Astrocyte (in vitro differentiated cells and primary cell): ENCODE results near the gene MOB3A. TPM values are rescaled to one million over a fixed set of nuclear protein-coding genes. Genes with fewer than 3 reads are reported as not detected.

ENCODE experiments used
- DNase-seq: peaks from one replicate; pipeline ENCODE4 v3.0.0-alpha.2; 2010; ENCODE audit warnings: low read depth
- FAIRE-seq: peaks from 2 replicates; lab custom pipeline; 2011; peaks lifted over from hg19 to GRCh38; lab: Jason Lieb, UNC
- H2AFZ ChIP-seq: 2 replicates; pipeline ENCODE4 v1.6.0; 2012; ENCODE audit warnings: low read depth, low read length, inconsistent platforms
- H3K27ac ChIP-seq: 2 replicates; pipeline ENCODE4 v1.5.1; 2011; ENCODE audit warnings: low read depth, low read length, inconsistent platforms
- H3K27me3 ChIP-seq: 2 replicates; pipeline ENCODE4 v1.6.0; 2011; ENCODE audit warnings: low read length, inconsistent platforms; ENCODE audit not compliant: insufficient read depth
- H3K36me3 ChIP-seq: 2 replicates; pipeline ENCODE4 v1.5.1; 2011; ENCODE audit warnings: low read length, inconsistent platforms; ENCODE audit not compliant: insufficient read depth
- H3K4me1 ChIP-seq: 2 replicates; pipeline ENCODE4 v1.5.1; 2011; ENCODE audit warnings: low read length, inconsistent platforms; ENCODE audit not compliant: insufficient read depth
- H3K4me2 ChIP-seq: 2 replicates; pipeline ENCODE4 v1.6.0; 2012; ENCODE audit warnings: low read length, inconsistent platforms
- H3K4me3 ChIP-seq: 2 replicates; pipeline ENCODE4 v1.5.1; 2011; ENCODE audit warnings: low read depth, mild to moderate bottlenecking, low read length, inconsistent platforms; ENCODE audit not compliant: insufficient read depth
- H3K79me2 ChIP-seq: 2 replicates; pipeline ENCODE4 v1.6.0; 2012; ENCODE audit warnings: mild to moderate bottlenecking, low read length, inconsistent platforms; ENCODE audit not compliant: insufficient read depth
- H3K9ac ChIP-seq: 2 replicates; pipeline ENCODE4 v1.6.0; 2012; ENCODE audit warnings: mild to moderate bottlenecking, low read length, inconsistent platforms
- H3K9me3 ChIP-seq: 2 replicates; pipeline ENCODE4 v1.5.1; 2012; ENCODE audit warnings: low read depth, mild to moderate bottlenecking, low read length, inconsistent platforms; ENCODE audit not compliant: insufficient read depth
- H4K20me1 ChIP-seq: 2 replicates; pipeline ENCODE4 v1.6.0; 2012; ENCODE audit warnings: low read length, inconsistent platforms; ENCODE audit not compliant: insufficient read depth
- H3K27ac Mint-ChIP-seq: one replicate; pipeline ENCODE4 v1.8.0; 2021; ENCODE audit warnings: mild to moderate bottlenecking, mixed read lengths; ENCODE audit not compliant: unreplicated experiment
- H3K27me3 Mint-ChIP-seq: one replicate; pipeline ENCODE4 v1.8.0; 2021; ENCODE audit warnings: low read depth, mixed read lengths; ENCODE audit not compliant: unreplicated experiment
- H3K36me3 Mint-ChIP-seq: one replicate; pipeline ENCODE4 v1.8.0; 2021; ENCODE audit warnings: low read depth, mixed read lengths; ENCODE audit not compliant: unreplicated experiment
- H3K4me1 Mint-ChIP-seq: one replicate; pipeline ENCODE4 v1.8.0; 2021; ENCODE audit warnings: low read depth, mixed read lengths; ENCODE audit not compliant: unreplicated experiment
- H3K4me3 Mint-ChIP-seq: one replicate; pipeline ENCODE4 v1.8.0; 2021; ENCODE audit warnings: mild to moderate bottlenecking, moderate library complexity, mixed read lengths; ENCODE audit not compliant: unreplicated experiment
- H3K9me3 Mint-ChIP-seq: one replicate; pipeline ENCODE4 v1.8.0; 2021; ENCODE audit warnings: mild to moderate bottlenecking, mixed read lengths; ENCODE audit not compliant: unreplicated experiment
- CTCF ChIP-seq: IDR thresholded peaks from 2 replicates; pipeline ENCODE4 v1.5.1; 2011; ENCODE audit warnings: low read depth, mild to moderate bottlenecking, inconsistent platforms, low read length, moderate library complexity; ENCODE audit not compliant: insufficient read depth
- EZH2 ChIP-seq: IDR thresholded peaks from 2 replicates; pipeline ENCODE4 v1.6.1; 2012; ENCODE audit warnings: mild to moderate bottlenecking, low read length, inconsistent platforms; ENCODE audit not compliant: insufficient read depth
- total RNA-seq: library from RNA; stranded (reverse); gene quantifications from 2 replicates; pipeline ENCODE4 v1.2.1, GENCODE V29; 2021

Gene MOB3A
- total RNA-seq, 1 donor from 2014 or later = 45.3 TPM

GRCh38 chr19:2112516-2113320 is 16.6 kb upstream of the MOB3A start:
- Histone ChIP-seq H3K4me2 (no peak overlapping the region), H2AFZ (no peak overlapping the region), H3K4me3 (no peak overlapping the region), H4K20me1 (peaks cover 76% of the 10 kb centered on the region), H3K27ac (no peak overlapping the region), H3K9me3 (no peaks in the 10 kb centered on the region), H3K36me3 (peaks cover 32% of the 10 kb centered on the region), H3K27me3 (no peaks in the 10 kb centered on the region), H3K9ac (no peak overlapping the region), H3K79me2 (peaks cover 9% of the 10 kb centered on the region), H3K4me1 (peaks cover 10% of the 10 kb centered on the region)
- peaks cover 5% of the 10 kb centered on the region for H3K4me1 Mint-ChIP-seq
- TF ChIP-seq EZH2 (no peak), CTCF (no peak)
- no peak overlapping the region for H3K4me3 Mint-ChIP-seq
- no peak overlapping the region for H3K27ac Mint-ChIP-seq
- DNase-seq (no peak), FAIRE-seq (no peak)
- H3K9me3 Mint-ChIP-seq = no peaks in the 10 kb centered on the region
- H3K27me3 Mint-ChIP-seq = no peaks in the 10 kb centered on the region
- peaks cover 13% of the 10 kb centered on the region for H3K36me3 Mint-ChIP-seq

- no peaks in the 10 kb centered on the region for H3K27me3 Mint-ChIP-seq
- TF ChIP-seq CTCF (no peak), EZH2 (no peak)
- peaks cover 9% of the 10 kb centered on the region for H3K79me2 ChIP-seq
- peaks cover 37% of the 10 kb centered on the region for H3K36me3 ChIP-seq
- DNase-seq (no peak), FAIRE-seq (no peak)
- H4K20me1 ChIP-seq = peaks cover 73% of the 10 kb centered on the region
- H3K9me3 ChIP-seq = no peaks in the 10 kb centered on the region
- no peak overlapping the region for H3K27ac ChIP-seq
- H3K4me3 ChIP-seq = no peak overlapping the region
- H3K27ac Mint-ChIP-seq = no peak overlapping the region
- no peak overlapping the region for H3K9ac ChIP-seq
- peaks cover 15% of the 10 kb centered on the region for H3K36me3 Mint-ChIP-seq
- H2AFZ ChIP-seq = no peak overlapping the region
- peaks cover 10% of the 10 kb centered on the region for H3K4me1 ChIP-seq
- H3K4me3 Mint-ChIP-seq = no peak overlapping the region
- H3K9me3 Mint-ChIP-seq = no peaks in the 10 kb centered on the region
- H3K4me2 ChIP-seq = no peak overlapping the region
- no peaks in the 10 kb centered on the region for H3K27me3 ChIP-seq
- H3K4me1 Mint-ChIP-seq = peaks cover 5% of the 10 kb centered on the region
Measured at GRCh38 chr19:2111886-2112285, 15.8 kb upstream of the MOB3A start.

- DNase-seq = no peak
Measured at GRCh38 chr19:2111425-2111824, 15.3 kb upstream of the MOB3A start.

More at GRCh38 chr19:2111425-2111824, 15.3 kb upstream of the MOB3A start:
- H3K4me3 Mint-ChIP-seq = no peak overlapping the region
- H2AFZ ChIP-seq = no peak overlapping the region
- peaks cover 5% of the 10 kb centered on the region for H3K4me1 Mint-ChIP-seq
- H3K27me3 Mint-ChIP-seq = no peaks in the 10 kb centered on the region
- no peaks in the 10 kb centered on the region for H3K9me3 Mint-ChIP-seq
- H3K4me2 ChIP-seq = no peak overlapping the region
- no peak overlapping the region for H3K27ac ChIP-seq
- no peak overlapping the region for H3K9ac ChIP-seq
- peaks cover 73% of the 10 kb centered on the region for H4K20me1 ChIP-seq
- H3K27ac Mint-ChIP-seq = no peak overlapping the region
- H3K4me3 ChIP-seq = no peak overlapping the region
- peaks cover 10% of the 10 kb centered on the region for H3K4me1 ChIP-seq
- peaks cover 41% of the 10 kb centered on the region for H3K36me3 ChIP-seq
- H3K79me2 ChIP-seq = peaks cover 11% of the 10 kb centered on the region
- FAIRE-seq = no peak
- H3K27me3 ChIP-seq = no peaks in the 10 kb centered on the region
- TF ChIP-seq EZH2 (no peak), CTCF (no peak)
- peaks cover 18% of the 10 kb centered on the region for H3K36me3 Mint-ChIP-seq
- no peaks in the 10 kb centered on the region for H3K9me3 ChIP-seq
